Suprapubic skin (tissue), 4 donors: Measurements from ENCODE around the gene KCND1. TPM values are rescaled to one million over a fixed set of nuclear protein-coding genes. Genes with fewer than 3 reads are reported as not detected.

Source experiments
- DNase-seq, 2 donors: peaks; one replicate each; pipeline ENCODE4 v3.0.0-alpha.2; 2019; ENCODE audit warnings: low spot score in 2 of 2
- H3K27ac ChIP-seq: fragments of 200-600 bp; sonication (generic); one replicate; pipeline ENCODE4 v1.5.1; 2019
- H3K27me3 ChIP-seq: fragments of 200-600 bp; sonication (generic); one replicate; pipeline ENCODE4 v1.5.1; 2019
- H3K36me3 ChIP-seq: fragments of 200-600 bp; sonication (generic); one replicate; pipeline ENCODE4 v1.5.1; 2019
- H3K4me1 ChIP-seq: fragments of 200-600 bp; sonication (generic); one replicate; pipeline ENCODE4 v1.5.1; 2019
- H3K4me3 ChIP-seq: fragments of 200-600 bp; sonication (generic); one replicate; pipeline ENCODE4 v1.5.1; 2019; ENCODE audit warnings: mild to moderate bottlenecking
- H3K9me3 ChIP-seq: fragments of 200-600 bp; sonication (generic); one replicate; pipeline ENCODE4 v1.5.1; 2019
- EP300 ChIP-seq: sonication (generic); formaldehyde crosslinking; IDR thresholded peaks from one replicate; pipeline ENCODE4 v1.6.1; 2017; ENCODE audit warnings: antibody characterized with exemption
- POLR2A ChIP-seq, 2 donors: fragments of 450-650 bp; IDR thresholded peaks; one replicate each; pipeline ENCODE4 v1.6.1; 2017; ENCODE audit warnings: antibody characterized with exemption in 2 of 2, mild to moderate bottlenecking in 2 of 2, moderate library complexity in 2 of 2
- POLR2AphosphoS5 ChIP-seq, 3 donors: sonication (generic); formaldehyde crosslinking; IDR thresholded peaks; one replicate each; pipeline ENCODE4 v1.6.1; 2017; ENCODE audit warnings: antibody characterized with exemption in 3 of 3
- WGBS: methylation state at CpG from one replicate; pipeline ENCODE4 v1.1.5; 2018; 5-methylcytosine and 5-hydroxymethylcytosine counted together
- total RNA-seq, 4 donors: library from RNA; depleted of rRNA; stranded (reverse); fragments of >200 nt; gene quantifications; one replicate each; pipeline ENCODE4 v1.1.0, GENCODE V29; 2016
- TF ChIP-seq, protein P1 (sequence below), 2 donors: fragments of 200-600 bp in 1 of 2; fragments of 450-650 bp in 1 of 2; sonication (generic) in 1 of 2; IDR thresholded peaks; one replicate each; pipeline ENCODE4 v1.5.1; 2016 to 2019; ENCODE audit warnings: antibody characterized with exemption in 2 of 2, mild to moderate bottlenecking in 1 of 2, moderate library complexity in 1 of 2

The KCND1 gene
- total RNA-seq, 4 donors from 2014 or later, result 0.55 to 2.8 (median 1.3) TPM

DNA sequence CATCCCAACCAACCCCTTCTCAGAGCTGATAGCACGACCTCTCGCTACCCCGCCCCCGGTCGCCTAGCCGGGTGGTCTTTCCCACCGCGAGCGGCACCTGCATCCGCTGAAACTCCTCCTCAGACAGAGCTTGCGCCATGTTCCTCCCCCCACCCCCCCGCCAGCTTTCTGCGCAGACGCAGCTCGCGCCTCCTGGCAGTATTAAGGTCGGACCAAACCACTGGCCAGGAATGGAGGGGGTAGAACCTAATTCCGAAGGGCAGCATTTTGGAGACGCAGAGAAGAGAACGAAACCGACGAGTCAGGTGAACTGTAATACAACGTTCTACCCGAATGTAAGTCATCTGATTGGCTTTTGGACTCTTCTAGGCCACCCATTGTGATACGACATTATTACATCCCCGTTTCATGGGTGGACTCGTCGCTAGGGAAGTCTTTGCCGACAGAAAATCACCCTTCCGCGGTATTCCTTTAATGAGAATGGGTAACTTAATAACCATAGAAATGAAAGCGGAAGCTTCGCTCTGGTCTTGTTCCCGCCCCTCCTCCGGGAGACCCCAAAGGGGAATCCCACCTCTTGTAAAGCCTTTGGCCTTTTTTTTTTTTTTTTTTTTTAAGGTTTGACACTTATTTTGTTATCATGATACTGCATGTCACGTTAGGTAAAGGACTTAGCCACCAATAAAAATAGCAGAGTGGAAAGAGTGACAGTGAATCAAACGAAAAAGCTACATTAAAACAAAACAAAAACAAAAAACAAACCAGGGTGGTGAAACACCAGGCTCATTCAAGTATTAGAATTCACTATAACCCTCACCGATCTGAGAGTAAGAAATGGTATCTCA, 30.7 kb upstream of the KCND1 start, which contains the start of gene GRIPAP1:
Gene GRIPAP1 (minus strand): TSS at position 174 of the 845 bp plus-strand sequence. CDS start 35 bp downstream, at position 139.
- H3K36me3 ChIP-seq, result peaks cover 8% of the 10 kb centered on the region
- H3K4me1 ChIP-seq, result peaks cover 9% of the 10 kb centered on the region
- H3K27ac ChIP-seq, result peak within 1 kb of the TSS; percentile 86
- peak; percentile 77 for DNase-seq
- TF ChIP-seq POLR2A (IDR thresholded peaks at IDR 0.05) (peak in 1 of 2 donors; percentile 28), EP300 (no peak), POLR2AphosphoS5 (IDR thresholded peaks at IDR 0.05) (peak in 1 of 3 donors; percentile 69)
- TF ChIP-seq, protein P1, sequence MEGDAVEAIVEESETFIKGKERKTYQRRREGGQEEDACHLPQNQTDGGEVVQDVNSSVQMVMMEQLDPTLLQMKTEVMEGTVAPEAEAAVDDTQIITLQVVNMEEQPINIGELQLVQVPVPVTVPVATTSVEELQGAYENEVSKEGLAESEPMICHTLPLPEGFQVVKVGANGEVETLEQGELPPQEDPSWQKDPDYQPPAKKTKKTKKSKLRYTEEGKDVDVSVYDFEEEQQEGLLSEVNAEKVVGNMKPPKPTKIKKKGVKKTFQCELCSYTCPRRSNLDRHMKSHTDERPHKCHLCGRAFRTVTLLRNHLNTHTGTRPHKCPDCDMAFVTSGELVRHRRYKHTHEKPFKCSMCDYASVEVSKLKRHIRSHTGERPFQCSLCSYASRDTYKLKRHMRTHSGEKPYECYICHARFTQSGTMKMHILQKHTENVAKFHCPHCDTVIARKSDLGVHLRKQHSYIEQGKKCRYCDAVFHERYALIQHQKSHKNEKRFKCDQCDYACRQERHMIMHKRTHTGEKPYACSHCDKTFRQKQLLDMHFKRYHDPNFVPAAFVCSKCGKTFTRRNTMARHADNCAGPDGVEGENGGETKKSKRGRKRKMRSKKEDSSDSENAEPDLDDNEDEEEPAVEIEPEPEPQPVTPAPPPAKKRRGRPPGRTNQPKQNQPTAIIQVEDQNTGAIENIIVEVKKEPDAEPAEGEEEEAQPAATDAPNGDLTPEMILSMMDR (IDR thresholded peaks at IDR 0.05), result no peak
- H3K4me3 ChIP-seq, result peak within 1 kb of the TSS; percentile 64
- no peaks in the 10 kb centered on the region for H3K9me3 ChIP-seq
- WGBS, result 24% methylated on average over 38 of the region's 38 CpGs
- H3K27me3 ChIP-seq, result no peaks in the 10 kb centered on the region

DNA sequence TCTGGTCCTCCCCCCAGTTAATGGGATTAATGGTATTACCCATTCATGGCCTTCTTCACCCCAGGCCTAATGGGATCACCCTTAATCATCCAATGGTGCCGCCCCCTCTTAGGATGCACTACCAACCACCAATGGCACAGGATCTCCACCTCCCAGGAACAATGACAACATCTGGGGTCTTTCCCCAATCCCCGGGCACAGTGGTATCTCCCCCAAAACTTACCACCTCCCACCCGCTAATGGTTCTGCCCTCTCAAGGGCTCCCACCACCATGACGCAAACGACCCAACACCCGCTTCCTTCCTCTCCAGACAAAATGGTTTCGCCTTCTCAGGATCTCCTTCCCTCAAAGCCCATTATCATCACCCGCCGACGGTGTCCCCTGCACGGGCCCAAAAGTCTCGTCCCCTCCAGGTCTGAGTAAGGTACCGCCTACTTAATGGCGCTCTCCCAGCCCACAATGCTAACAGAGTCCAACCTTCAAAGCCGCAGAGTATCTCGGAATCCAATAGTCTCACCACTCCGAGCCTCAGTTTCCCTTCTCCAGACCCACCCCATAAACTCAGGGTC, 30.0 kb upstream of the KCND1 start:
- no peaks in the 10 kb centered on the region for H3K9me3 ChIP-seq
- no peaks in the 10 kb centered on the region for H3K27me3 ChIP-seq
- TF ChIP-seq EP300 (no peak), POLR2A (IDR thresholded peaks at IDR 0.05) (no peak), POLR2AphosphoS5 (IDR thresholded peaks at IDR 0.05) (no peak)
- TF ChIP-seq, protein P1 (IDR thresholded peaks at IDR 0.05), result no peak
- H3K27ac ChIP-seq, result peak overlapping the region; percentile 86
- H3K36me3 ChIP-seq, result peaks cover 8% of the 10 kb centered on the region
- peak overlapping the region; percentile 64 for H3K4me3 ChIP-seq
- no peak for DNase-seq
- 43% methylated on average over 17 of the region's 17 CpGs for WGBS
- peaks cover 9% of the 10 kb centered on the region for H3K4me1 ChIP-seq

- Histone ChIP-seq H3K27me3 (no peaks in the 10 kb centered on the region), H3K4me3 (no peak overlapping the region), H3K4me1 (peaks cover 9% of the 10 kb centered on the region), H3K27ac (no peak overlapping the region), H3K9me3 (no peaks in the 10 kb centered on the region), H3K36me3 (peaks cover 12% of the 10 kb centered on the region)
- TF ChIP-seq EP300 (no peak), POLR2A (IDR thresholded peaks at IDR 0.05) (no peak), POLR2AphosphoS5 (IDR thresholded peaks at IDR 0.05) (no peak)
- TF ChIP-seq, protein P1 (IDR thresholded peaks at IDR 0.05), result no peak
- DNase-seq, result no peak
- 94% methylated on average over 4 of the region's 4 CpGs for WGBS
These were observed 29.0 kb upstream of the KCND1 start for GRCh38 chrX:49000636-49001035.

GRCh38 chrX:48999030-48999429, 27.4 kb upstream of the KCND1 start:
- Histone ChIP-seq H3K4me3 (no peak overlapping the region), H3K36me3 (peaks cover 15% of the 10 kb centered on the region), H3K27me3 (no peaks in the 10 kb centered on the region), H3K4me1 (peaks cover 9% of the 10 kb centered on the region), H3K27ac (no peak overlapping the region), H3K9me3 (no peaks in the 10 kb centered on the region)
- WGBS, result 65% methylated on average over 5 of the region's 5 CpGs
- no peak for DNase-seq
- TF ChIP-seq EP300, result no peak
- TF ChIP-seq POLR2A (IDR thresholded peaks at IDR 0.05), result no peak

DNA sequence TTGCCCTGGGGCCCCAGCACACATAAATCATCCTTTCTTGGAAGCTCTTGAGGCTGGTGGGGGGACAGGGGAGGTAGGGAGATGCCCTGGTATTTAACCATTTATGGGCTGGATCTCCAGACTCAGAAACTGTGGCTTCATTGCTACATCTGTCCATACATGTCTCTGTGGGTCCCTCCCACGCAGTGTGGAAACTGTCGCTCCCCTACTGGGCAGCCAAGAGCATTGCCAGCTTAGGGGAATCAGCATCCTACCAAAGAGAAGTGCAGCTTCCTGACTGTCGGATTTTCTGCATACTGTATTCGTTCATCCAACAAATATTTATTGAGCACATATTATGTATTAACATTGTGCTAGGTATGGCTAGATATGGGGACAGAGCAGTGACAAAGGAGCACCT, 26.7 kb upstream of the KCND1 start:
- no peak for DNase-seq
- Histone ChIP-seq H3K36me3 (peaks cover 16% of the 10 kb centered on the region), H3K27ac (no peak overlapping the region), H3K4me3 (no peak overlapping the region), H3K9me3 (no peaks in the 10 kb centered on the region), H3K27me3 (no peaks in the 10 kb centered on the region), H3K4me1 (peaks cover 9% of the 10 kb centered on the region)
- WGBS, result 84% methylated on average over 4 of the region's 4 CpGs
- TF ChIP-seq POLR2A (IDR thresholded peaks at IDR 0.05), result no peak

GRCh38 chrX:48997865-48998264, 26.2 kb upstream of the KCND1 start:
- Histone ChIP-seq H3K27ac (no peak overlapping the region), H3K27me3 (no peaks in the 10 kb centered on the region), H3K4me3 (no peak overlapping the region), H3K36me3 (peaks cover 21% of the 10 kb centered on the region), H3K9me3 (no peaks in the 10 kb centered on the region), H3K4me1 (peaks cover 9% of the 10 kb centered on the region)
- WGBS, result 71% methylated on average over 1 of the region's 1 CpG
- no peak for DNase-seq
- TF ChIP-seq, protein P1 (IDR thresholded peaks at IDR 0.05), result no peak
- TF ChIP-seq POLR2A (IDR thresholded peaks at IDR 0.05) (no peak), EP300 (no peak), POLR2AphosphoS5 (IDR thresholded peaks at IDR 0.05) (no peak)
